Activated CD4-positive, alpha-beta T cell treated with anti-CD3 and anti-CD28 coated beads, Interleukin-2, amount 50 U/mL, for 4 hours (primary cell): ENCODE results near the gene CRB2.

Experiments used
- DNase-seq, 2 experiments: peaks; one replicate each; pipeline ENCODE4 v3.0.0-alpha.2; 2020

CRB2 gene

GRCh38 chr9:123408313-123409262, 52.6 kb downstream of the CRB2 start:
- no peak for DNase-seq

- no peak for DNase-seq
Measured at GRCh38 chr9:123410281-123410910, 54.4 kb downstream of the CRB2 start.

GRCh38 chr9:123411191-123411590, 55.2 kb downstream of the CRB2 start:
- DNase-seq: no peak

GRCh38 chr9:123411636-123412035, 55.6 kb downstream of the CRB2 start:
- DNase-seq: no peak

- DNase-seq: no peak
Measured at GRCh38 chr9:123412171-123412820, 56.3 kb downstream of the CRB2 start.

DNA sequence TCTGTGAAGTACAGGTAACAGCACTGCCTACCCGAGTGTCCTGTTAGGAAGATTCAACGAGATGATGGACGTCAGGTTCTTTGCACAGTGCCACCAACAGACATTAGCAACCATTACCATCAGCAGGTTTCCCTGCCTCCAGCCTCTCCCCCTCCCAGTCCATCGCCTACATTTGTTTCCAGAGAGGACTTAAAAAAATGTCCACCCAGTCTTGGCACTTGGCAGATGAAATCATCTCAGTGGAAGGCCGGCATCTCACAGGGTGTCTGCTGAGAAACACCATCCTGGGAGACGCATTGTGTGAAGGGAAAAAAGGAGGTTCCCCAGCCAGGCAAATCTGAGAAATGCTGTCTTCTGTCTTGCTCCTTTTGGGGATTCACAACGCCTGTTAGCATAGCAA, 58.2 kb downstream of the CRB2 start:
- no peak for DNase-seq

GRCh38 chr9:123414936-123415930, 59.2 kb downstream of the CRB2 start:
- no peak for DNase-seq

- DNase-seq: no peak
Measured at GRCh38 chr9:123416176-123416575, 60.2 kb downstream of the CRB2 start.

DNA sequence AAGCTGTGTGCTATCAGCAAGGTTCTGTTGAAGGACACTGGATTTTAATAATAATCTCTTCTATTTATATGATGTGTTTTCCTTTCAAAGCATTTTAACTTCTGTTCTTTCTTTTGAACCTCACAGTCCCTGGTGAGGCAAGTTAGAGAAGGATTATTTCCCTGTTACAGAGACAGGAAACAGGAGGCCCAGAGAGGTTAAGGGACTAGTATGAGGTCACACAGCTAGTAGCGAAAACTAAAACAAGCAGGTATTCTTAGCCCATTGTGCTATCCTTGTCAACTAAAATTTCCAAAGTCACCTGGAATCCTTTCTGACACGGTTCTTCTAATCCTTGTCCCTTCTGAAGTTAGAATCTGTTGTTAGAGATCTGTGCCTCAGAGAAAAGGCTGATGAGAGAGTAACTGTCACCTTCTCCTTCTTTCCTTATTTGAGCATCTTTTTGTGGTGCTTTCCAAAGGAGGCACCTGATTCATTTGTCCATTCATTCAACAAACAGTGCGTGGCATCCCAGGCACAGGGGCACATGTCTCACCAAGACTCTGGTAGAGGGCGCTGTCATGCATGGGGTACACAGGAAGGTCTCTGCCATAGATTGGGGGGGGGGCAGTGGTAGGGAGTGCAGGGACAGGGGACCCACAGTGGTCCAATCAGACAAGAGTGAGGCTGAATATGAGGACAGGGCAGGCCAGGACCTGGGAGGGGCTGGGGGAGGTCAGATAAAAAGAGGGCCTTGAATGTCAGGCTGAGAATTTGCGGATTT, 61.5 kb downstream of the CRB2 start:
- no peak for DNase-seq

DNA sequence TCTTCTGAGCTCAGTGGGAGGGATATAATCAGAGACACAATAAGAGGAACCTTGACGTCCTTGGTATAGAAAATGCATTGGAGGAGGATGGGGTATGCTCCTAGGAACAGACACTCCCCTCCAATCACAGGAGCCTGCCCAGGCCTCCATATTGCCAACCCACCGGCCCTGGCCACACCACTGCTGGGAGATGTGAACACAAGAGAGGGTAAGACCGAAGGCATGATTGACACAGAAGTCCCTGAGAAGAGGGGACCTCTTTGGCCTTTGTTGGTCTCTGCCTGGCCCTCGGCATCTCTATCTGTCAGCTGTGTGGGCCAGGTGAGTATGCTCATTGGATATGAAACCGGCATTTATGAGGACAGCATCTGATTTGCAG, 62.0 kb downstream of the CRB2 start:
- DNase-seq: no peak

GRCh38 chr9:123418506-123418905, 62.5 kb downstream of the CRB2 start:
- no peak for DNase-seq

DNA sequence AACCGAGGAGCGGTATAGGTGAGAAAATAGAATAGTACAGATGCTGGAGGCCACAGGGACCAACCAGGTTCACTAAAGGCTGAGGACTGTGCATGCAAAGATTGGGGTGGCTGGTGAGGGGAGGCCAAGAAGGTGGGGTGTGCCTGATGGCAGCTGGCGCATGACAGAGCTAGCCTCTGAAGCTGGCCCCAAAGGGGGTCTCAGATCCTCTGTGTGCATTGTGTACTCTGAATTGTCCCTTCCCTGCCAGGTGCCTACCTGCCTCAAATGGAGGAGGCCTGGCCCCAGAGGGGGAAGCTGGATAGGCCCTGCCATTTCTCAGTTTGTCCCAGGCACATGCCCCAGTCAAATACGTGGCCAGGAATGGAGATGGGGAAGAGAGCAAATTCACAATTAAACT, 63.1 kb downstream of the CRB2 start:
- DNase-seq: no peak

GRCh38 chr9:123419721-123420591, 64.0 kb downstream of the CRB2 start:
- DNase-seq: no peak

DNA sequence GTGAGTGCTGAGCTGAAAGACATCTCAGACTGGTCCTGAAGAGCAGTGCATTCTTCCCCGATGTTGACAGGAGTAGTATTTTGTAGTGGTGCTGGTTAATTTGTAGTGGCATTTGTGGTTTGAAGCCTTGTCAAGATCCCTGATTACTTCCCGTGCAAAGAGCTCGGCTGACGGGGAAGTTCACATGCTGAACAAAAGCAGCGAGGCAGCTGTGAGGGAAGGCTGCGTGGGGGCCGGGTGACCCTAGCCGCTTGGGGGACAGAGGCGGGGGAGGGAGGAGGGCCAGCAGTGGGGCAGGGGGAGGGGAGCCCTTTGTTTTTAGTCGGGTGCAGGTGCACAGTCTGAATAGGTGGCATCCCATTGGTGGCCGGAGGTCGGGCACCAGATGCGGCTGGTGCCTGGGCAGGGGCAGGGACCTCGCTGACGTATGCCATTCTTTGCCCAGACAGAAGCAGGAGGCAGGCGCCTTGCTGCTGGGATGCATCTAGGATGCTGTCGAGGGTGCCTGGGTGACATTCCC, 64.7 kb downstream of the CRB2 start:
- no peak for DNase-seq

DNA sequence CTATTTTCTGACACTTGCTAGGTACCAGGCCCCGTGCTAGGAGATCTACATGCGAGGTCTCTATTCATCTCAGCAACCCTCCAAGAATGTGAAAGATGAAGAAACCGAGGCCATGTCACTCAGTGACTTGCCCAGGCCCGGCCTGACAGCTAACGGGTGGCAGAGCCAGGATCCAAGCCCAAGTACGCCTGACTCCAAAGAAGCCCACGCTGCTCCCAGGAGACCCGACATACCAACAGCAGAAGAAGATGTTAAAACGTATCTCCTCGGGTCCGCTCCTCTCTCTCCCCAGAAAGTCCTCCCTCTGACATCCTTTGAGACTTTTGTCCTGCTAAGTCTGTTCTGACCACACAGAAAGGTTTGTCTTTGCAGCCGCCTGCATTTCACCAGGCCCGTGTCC, 65.2 kb downstream of the CRB2 start:
- DNase-seq: no peak

DNA sequence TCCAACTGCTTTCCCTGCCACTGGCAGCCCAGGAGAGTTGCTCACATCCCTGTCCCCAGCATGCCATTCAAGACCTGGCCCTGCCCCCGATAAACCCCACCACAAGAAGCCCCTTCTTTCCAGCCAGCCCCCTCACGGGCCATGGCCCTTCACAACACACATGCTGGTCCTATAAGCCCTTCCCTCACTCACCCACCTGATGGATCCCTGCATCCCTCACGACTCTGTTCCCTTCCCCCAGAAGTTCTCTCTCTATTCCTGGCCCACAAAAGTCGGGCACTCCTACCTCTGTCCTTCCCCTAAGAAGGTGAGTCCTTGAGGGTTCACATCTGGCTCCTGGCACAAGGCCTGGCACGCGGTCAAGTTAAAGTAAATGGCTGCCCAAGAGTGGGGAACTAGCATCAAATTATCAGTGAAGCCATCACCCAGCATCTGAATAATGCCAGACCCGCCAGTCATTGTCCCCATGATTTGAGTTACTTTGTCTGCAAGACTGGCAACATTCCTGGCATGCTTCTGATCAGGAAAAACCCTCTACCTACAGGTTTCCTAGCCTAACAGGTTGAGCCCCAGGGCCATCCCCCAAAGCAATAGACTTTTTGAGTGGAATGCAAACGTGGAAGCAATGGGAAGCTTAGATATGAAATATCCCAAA, 65.9 kb downstream of the CRB2 start:
- no peak for DNase-seq

- no peak for DNase-seq
Measured at GRCh38 chr9:123422635-123423310, 66.8 kb downstream of the CRB2 start.

GRCh38 chr9:123423311-123423640, 67.3 kb downstream of the CRB2 start:
- DNase-seq: no peak

DNA sequence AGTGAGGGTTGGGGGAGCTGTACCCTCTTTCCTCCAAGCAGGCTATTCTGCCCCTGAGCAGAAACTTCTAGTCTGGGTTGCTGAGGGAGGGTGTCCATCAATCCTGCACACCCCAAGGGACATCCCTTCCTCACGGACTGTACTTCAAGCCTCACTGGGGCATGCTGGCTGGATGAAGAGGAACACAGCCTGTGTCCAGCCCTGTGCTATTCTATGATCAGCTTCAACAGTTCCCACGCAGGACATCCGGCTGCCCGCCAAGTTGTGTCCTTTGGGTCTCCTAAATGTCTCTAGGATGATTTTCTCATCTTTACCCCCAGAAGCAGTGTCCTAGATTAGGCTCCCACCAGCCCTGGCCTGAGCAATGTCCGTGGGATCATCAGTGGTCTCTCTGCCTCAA, 68.1 kb downstream of the CRB2 start:
- DNase-seq: no peak
